Stimulated activated CD8-positive, alpha-beta memory T cell treated with anti-CD3 and anti-CD28 coated beads, Interleukin-15, amount 100 ng/mL, for 4 hours (primary cell): ENCODE data around the gene C1QTNF6.
"Not testable (repeated sequence)": the region's sequence is repeated elsewhere in the genome, so short reads cannot be mapped to it uniquely, and the experiment has no call there.

Experiments
- DNase-seq, 2 donors: peaks; one replicate each; pipeline ENCODE4 v3.0.0-alpha.2; 2020; ENCODE audit warnings: low read depth in 2 of 2

The C1QTNF6 gene

GRCh38 chr22:37187891-37188761 is at the start of gene C1QTNF6:
Gene C1QTNF6 (minus strand): TSS chr22:37188247. CDS start chr22:37188213, 34 bp downstream.
- DNase-seq: no peak

GRCh38 chr22:37235897-37236607 is 48.0 kb upstream of the C1QTNF6 start:
- DNase-seq: no peak

GRCh38 chr22:37234736-37235711 is 47.0 kb upstream of the C1QTNF6 start:
- DNase-seq: no peak

- DNase-seq: no peak
Observed at GRCh38 chr22:37233751-37234631, 45.9 kb upstream of the C1QTNF6 start.

GRCh38 chr22:37233371-37233750 is 45.3 kb upstream of the C1QTNF6 start:
- not testable (repeated sequence) for DNase-seq

- no peak for DNase-seq
Observed at GRCh38 chr22:37232140-37232998, 44.3 kb upstream of the C1QTNF6 start.

GRCh38 chr22:37231406-37232139 is 43.5 kb upstream of the C1QTNF6 start:
- peak in 1 of 2 donors; percentile 76 for DNase-seq

GRCh38 chr22:37230673-37231405 is 42.8 kb upstream of the C1QTNF6 start:
- peak in 1 of 2 donors; percentile 73 for DNase-seq

- DNase-seq: peak; percentile 76 to 89
Observed at GRCh38 chr22:37229805-37230672, 42.0 kb upstream of the C1QTNF6 start.

- no peak for DNase-seq
Observed at GRCh38 chr22:37229012-37229804, 41.2 kb upstream of the C1QTNF6 start.

- DNase-seq: no peak
Observed at GRCh38 chr22:37228106-37229011, 40.3 kb upstream of the C1QTNF6 start.

- no peak for DNase-seq
Observed at GRCh38 chr22:37226514-37226913, 38.5 kb upstream of the C1QTNF6 start.

- DNase-seq: no peak
Observed at GRCh38 chr22:37226087-37226486, 38.0 kb upstream of the C1QTNF6 start.

- no peak for DNase-seq
Observed at GRCh38 chr22:37225481-37225880, 37.4 kb upstream of the C1QTNF6 start.

GRCh38 chr22:37224757-37225420 is 36.8 kb upstream of the C1QTNF6 start:
- DNase-seq: no peak
